Measurements from ENCODE around the gene PTPA.
"Not testable (repeated sequence)": the region's sequence is repeated elsewhere in the genome, so short reads cannot be mapped to it uniquely, and the experiment has no call there.

The PTPA gene

GRCh38 chr9:129189971-129190370, 78.8 kb downstream of the PTPA start:
- not testable (repeated sequence) for H3K9me3 ChIP-seq (ENCODE audit: control insufficient read depth, insufficient read depth, low read length); H3K4me1 ChIP-seq (ENCODE audit: control insufficient read depth, insufficient read depth, low read length); H3K4me3 ChIP-seq (ENCODE audit: low read length); H3K27me3 ChIP-seq (ENCODE audit: control insufficient read depth, insufficient read depth, low read length); H3K27ac ChIP-seq (ENCODE audit: low read length); H3K36me3 ChIP-seq (ENCODE audit: control insufficient read depth, insufficient read depth, low read length); DNase-seq (ENCODE audit: low read depth, low spot score)
- WGBS (ENCODE audit: insufficient coverage, insufficient read length), result no CpG with 5 or more reads among the region's 8 CpGs

GRCh38 chr9:129191234-129191633, 80.0 kb downstream of the PTPA start:
- peaks cover 3% of the 10 kb centered on the region; the same call in 1 of the 2 replicates for H3K4me1 ChIP-seq (ENCODE audit: control insufficient read depth, insufficient read depth, low read length)
- no peaks in the 10 kb centered on the region for H3K36me3 ChIP-seq (ENCODE audit: control insufficient read depth, insufficient read depth, low read length)
- no CpG with 5 or more reads among the region's 7 CpGs for WGBS (ENCODE audit: insufficient coverage, insufficient read length)
- H3K27ac ChIP-seq (ENCODE audit: low read length), result no peak overlapping the region
- no peak for DNase-seq (ENCODE audit: low read depth, low spot score)
- H3K9me3 ChIP-seq (ENCODE audit: control insufficient read depth, insufficient read depth, low read length), result no peaks in the 10 kb centered on the region
- H3K4me3 ChIP-seq (ENCODE audit: low read length), result no peak overlapping the region
- no peaks in the 10 kb centered on the region; the same call in 1 of the 2 replicates for H3K27me3 ChIP-seq (ENCODE audit: control insufficient read depth, insufficient read depth, low read length)

GRCh38 chr9:129193655-129194054, 82.4 kb downstream of the PTPA start:
- no peak overlapping the region for H3K27ac ChIP-seq (ENCODE audit: low read length)
- peaks cover 5% of the 10 kb centered on the region; the same call in 1 of the 2 replicates for H3K4me1 ChIP-seq (ENCODE audit: control insufficient read depth, insufficient read depth, low read length)
- H3K4me3 ChIP-seq (ENCODE audit: low read length), result no peak overlapping the region
- H3K9me3 ChIP-seq (ENCODE audit: control insufficient read depth, insufficient read depth, low read length), result no peaks in the 10 kb centered on the region
- WGBS (ENCODE audit: insufficient coverage, insufficient read length), result no CpG with 5 or more reads among the region's 7 CpGs
- H3K27me3 ChIP-seq (ENCODE audit: control insufficient read depth, insufficient read depth, low read length), result no peaks in the 10 kb centered on the region; the same call in 1 of the 2 replicates
- no peak for DNase-seq (ENCODE audit: low read depth, low spot score)
- no peaks in the 10 kb centered on the region for H3K36me3 ChIP-seq (ENCODE audit: control insufficient read depth, insufficient read depth, low read length)

- H3K9me3 ChIP-seq (ENCODE audit: control insufficient read depth, insufficient read depth, low read length), result no peaks in the 10 kb centered on the region
- no peaks in the 10 kb centered on the region for H3K36me3 ChIP-seq (ENCODE audit: control insufficient read depth, insufficient read depth, low read length)
- H3K27ac ChIP-seq (ENCODE audit: low read length), result no peak overlapping the region
- WGBS (ENCODE audit: insufficient coverage, insufficient read length), result no CpG with 5 or more reads among the region's 3 CpGs
- no peaks in the 10 kb centered on the region; the same call in 1 of the 2 replicates for H3K27me3 ChIP-seq (ENCODE audit: control insufficient read depth, insufficient read depth, low read length)
- H3K4me3 ChIP-seq (ENCODE audit: low read length), result no peak overlapping the region
- H3K4me1 ChIP-seq (ENCODE audit: control insufficient read depth, insufficient read depth, low read length), result peaks cover 5% of the 10 kb centered on the region; the same call in 1 of the 2 replicates
- DNase-seq (ENCODE audit: low read depth, low spot score), result no peak
Measured at GRCh38 chr9:129194221-129194620, 83.0 kb downstream of the PTPA start.

GRCh38 chr9:129195606-129196005, 84.4 kb downstream of the PTPA start:
- H3K9me3 ChIP-seq (ENCODE audit: control insufficient read depth, insufficient read depth, low read length), result no peaks in the 10 kb centered on the region
- no peaks in the 10 kb centered on the region; the same call in 1 of the 2 replicates for H3K27me3 ChIP-seq (ENCODE audit: control insufficient read depth, insufficient read depth, low read length)
- H3K4me3 ChIP-seq (ENCODE audit: low read length), result no peak overlapping the region
- no peak for DNase-seq (ENCODE audit: low read depth, low spot score)
- no CpG with 5 or more reads among the region's 10 CpGs for WGBS (ENCODE audit: insufficient coverage, insufficient read length)
- peaks cover 5% of the 10 kb centered on the region; the same call in 1 of the 2 replicates for H3K4me1 ChIP-seq (ENCODE audit: control insufficient read depth, insufficient read depth, low read length)
- H3K36me3 ChIP-seq (ENCODE audit: control insufficient read depth, insufficient read depth, low read length), result no peaks in the 10 kb centered on the region
- no peak overlapping the region for H3K27ac ChIP-seq (ENCODE audit: low read length)

- DNase-seq (ENCODE audit: low read depth, low spot score); H3K27ac ChIP-seq (ENCODE audit: low read length); H3K4me1 ChIP-seq (ENCODE audit: control insufficient read depth, insufficient read depth, low read length); H3K27me3 ChIP-seq (ENCODE audit: control insufficient read depth, insufficient read depth, low read length); H3K36me3 ChIP-seq (ENCODE audit: control insufficient read depth, insufficient read depth, low read length); H3K9me3 ChIP-seq (ENCODE audit: control insufficient read depth, insufficient read depth, low read length); H3K4me3 ChIP-seq (ENCODE audit: low read length): not testable (repeated sequence)
- no CpG with 5 or more reads among the region's 6 CpGs for WGBS (ENCODE audit: insufficient coverage, insufficient read length)
Measured at GRCh38 chr9:129197045-129197444, 85.8 kb downstream of the PTPA start.

- no peak overlapping the region for H3K4me3 ChIP-seq (ENCODE audit: low read length)
- H3K27ac ChIP-seq (ENCODE audit: low read length), result no peak overlapping the region
- no CpG with 5 or more reads among the region's 8 CpGs for WGBS (ENCODE audit: insufficient coverage, insufficient read length)
- H3K36me3 ChIP-seq (ENCODE audit: control insufficient read depth, insufficient read depth, low read length), result no peaks in the 10 kb centered on the region
- no peak for DNase-seq (ENCODE audit: low read depth, low spot score)
- H3K9me3 ChIP-seq (ENCODE audit: control insufficient read depth, insufficient read depth, low read length), result no peaks in the 10 kb centered on the region
- peaks cover 5% of the 10 kb centered on the region; the same call in 1 of the 2 replicates for H3K4me1 ChIP-seq (ENCODE audit: control insufficient read depth, insufficient read depth, low read length)
- H3K27me3 ChIP-seq (ENCODE audit: control insufficient read depth, insufficient read depth, low read length), result no peaks in the 10 kb centered on the region; the same call in 1 of the 2 replicates
Measured at GRCh38 chr9:129197978-129198318, 86.7 kb downstream of the PTPA start.
